Raji (cell line): ENCODE results near the gene TCAF1.

ENCODE experiments used
- POLR2A ChIP-seq: IDR thresholded peaks from 2 replicates; pipeline ENCODE4 v1.6.1; 2011; ENCODE audit warnings: low read depth, low read length, control low read depth; ENCODE audit not compliant: insufficient read depth

Gene TCAF1

GRCh38 chr7:143901668-143902331, at the start of gene TCAF1:
TSS of gene TCAF1 (minus strand) at chr7:143902176. CDS start at chr7:143876608, 25,568 bp downstream.
- no peak for TF ChIP-seq POLR2A

- TF ChIP-seq POLR2A = no peak
Measured at GRCh38 chr7:143948733-143949132, 46.8 kb upstream of the TCAF1 start.

- no peak for TF ChIP-seq POLR2A
Measured at GRCh38 chr7:143947111-143947510, 45.1 kb upstream of the TCAF1 start.

- no peak for TF ChIP-seq POLR2A
Measured at GRCh38 chr7:143945423-143945822, 43.4 kb upstream of the TCAF1 start.

- TF ChIP-seq POLR2A = no peak
Measured at GRCh38 chr7:143938379-143939243, 36.6 kb upstream of the TCAF1 start.

- TF ChIP-seq POLR2A = no peak
Measured at GRCh38 chr7:143936087-143937009, 34.4 kb upstream of the TCAF1 start.

- TF ChIP-seq POLR2A = no peak
Measured at GRCh38 chr7:143934526-143935325, 32.8 kb upstream of the TCAF1 start, which contains the start of gene OR2F2. TSS of gene OR2F2 (plus strand) at chr7:143935233. CDS start at chr7:143935233, 0 bp downstream.

GRCh38 chr7:143931739-143932138, 29.8 kb upstream of the TCAF1 start:
- no peak for TF ChIP-seq POLR2A

- TF ChIP-seq POLR2A = no peak
Measured at GRCh38 chr7:143929224-143929920, 27.4 kb upstream of the TCAF1 start.

- no peak for TF ChIP-seq POLR2A
Measured at GRCh38 chr7:143924851-143925250, 22.9 kb upstream of the TCAF1 start.

- no peak for TF ChIP-seq POLR2A
Measured at GRCh38 chr7:143914938-143915652, 13.1 kb upstream of the TCAF1 start.

- TF ChIP-seq POLR2A = no peak
Measured at GRCh38 chr7:143913945-143914615, 12.1 kb upstream of the TCAF1 start.
